Effector CD4-positive, alpha-beta T cell (primary cell): ENCODE measurements around the gene SELENOV.

Source experiments
- DNase-seq: peaks from one replicate; pipeline ENCODE4 v3.0.0-alpha.2; 2020

SELENOV gene

DNA sequence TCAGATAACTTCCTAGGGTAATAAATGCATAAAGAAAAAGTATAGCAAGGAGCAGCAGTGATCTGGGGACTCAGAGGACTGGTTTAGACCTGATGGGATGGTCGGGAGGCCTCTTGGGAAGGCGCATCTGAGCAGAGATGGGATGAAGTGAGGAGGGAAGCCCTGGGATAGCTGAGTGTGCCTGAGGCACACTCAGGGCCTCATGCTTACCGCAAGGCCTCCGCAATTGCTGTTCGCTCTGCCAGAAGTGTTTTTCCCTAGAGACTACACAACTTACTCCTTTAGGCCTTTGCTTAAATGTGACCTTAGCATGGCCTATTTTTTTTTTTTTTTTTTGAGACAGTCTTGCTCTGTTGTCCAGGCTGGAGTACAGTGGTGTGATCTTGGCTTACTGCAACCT lies 20.3 kb upstream of the SELENOV start:
- DNase-seq, result no peak

DNA sequence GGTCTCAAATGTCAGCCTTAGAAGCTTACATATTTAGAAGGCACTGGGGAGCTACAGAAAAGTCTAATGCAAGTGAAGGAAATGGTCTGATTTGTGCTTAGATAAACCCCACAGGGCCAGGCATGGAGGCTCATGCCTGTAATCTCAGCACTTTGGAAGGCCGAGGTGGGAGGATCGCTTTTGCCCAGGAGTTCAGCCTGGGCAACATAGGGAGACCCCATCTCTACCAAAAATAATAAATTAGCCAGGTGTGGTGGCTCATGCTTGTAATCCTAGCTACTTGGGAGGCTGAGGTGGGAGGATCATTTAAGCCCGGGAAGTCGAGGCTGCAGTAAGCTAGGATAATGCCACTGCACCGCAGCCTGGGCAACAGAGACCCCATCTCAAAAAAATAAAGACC lies 18.9 kb upstream of the SELENOV start:
- no peak for DNase-seq

DNA sequence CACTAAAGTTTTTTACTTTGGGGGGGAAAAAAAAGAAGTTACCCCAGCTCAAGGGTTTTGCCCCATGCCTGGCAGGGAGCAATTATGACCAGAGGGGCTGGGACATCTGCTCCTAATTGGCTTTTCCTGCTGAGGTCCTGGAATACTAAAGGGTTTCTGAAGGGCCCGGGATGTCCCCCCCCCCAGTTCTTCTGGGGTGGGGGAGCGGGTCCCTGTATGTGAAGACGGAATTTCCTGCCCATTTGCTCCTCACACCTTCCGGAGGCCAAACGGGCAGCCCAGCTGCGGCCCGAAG lies 17.3 kb upstream of the SELENOV start:
- DNase-seq, result no peak

DNA sequence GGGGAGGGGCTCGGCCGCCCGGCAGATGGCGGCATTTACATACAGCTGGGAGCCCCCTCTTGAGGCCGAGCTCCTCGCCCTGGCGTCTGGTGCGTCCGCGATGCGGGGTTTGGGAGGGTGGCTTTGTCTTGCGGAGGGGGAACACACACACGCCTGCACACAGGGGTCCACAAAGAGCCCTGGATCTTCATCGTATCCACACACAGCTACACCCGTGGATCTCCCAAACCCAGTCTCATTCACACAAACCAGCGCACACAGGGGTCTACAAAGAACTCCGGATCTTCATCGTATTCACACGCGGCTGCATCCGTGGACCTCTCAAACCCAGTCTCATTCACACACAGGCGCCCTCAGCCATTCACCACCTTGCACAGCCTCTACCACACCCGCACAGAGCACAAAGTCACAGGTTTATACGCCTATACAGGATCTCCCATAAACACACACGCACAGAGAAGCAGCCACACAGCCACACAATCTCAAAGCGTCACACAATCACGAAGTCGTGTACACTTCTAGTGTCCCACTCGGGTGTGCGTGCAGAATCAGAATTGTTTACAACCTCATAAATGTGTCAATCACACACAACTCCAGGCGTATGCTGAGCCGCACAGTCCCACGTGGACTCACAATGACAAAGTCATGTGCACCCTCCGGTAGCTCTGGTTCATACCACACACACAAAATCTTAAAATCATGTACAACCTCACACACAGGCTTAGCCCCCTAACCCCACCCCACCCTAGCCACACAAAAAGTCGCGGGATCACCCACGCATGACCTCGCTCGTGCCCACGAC lies 16.7 kb upstream of the SELENOV start:
- no peak for DNase-seq

DNA sequence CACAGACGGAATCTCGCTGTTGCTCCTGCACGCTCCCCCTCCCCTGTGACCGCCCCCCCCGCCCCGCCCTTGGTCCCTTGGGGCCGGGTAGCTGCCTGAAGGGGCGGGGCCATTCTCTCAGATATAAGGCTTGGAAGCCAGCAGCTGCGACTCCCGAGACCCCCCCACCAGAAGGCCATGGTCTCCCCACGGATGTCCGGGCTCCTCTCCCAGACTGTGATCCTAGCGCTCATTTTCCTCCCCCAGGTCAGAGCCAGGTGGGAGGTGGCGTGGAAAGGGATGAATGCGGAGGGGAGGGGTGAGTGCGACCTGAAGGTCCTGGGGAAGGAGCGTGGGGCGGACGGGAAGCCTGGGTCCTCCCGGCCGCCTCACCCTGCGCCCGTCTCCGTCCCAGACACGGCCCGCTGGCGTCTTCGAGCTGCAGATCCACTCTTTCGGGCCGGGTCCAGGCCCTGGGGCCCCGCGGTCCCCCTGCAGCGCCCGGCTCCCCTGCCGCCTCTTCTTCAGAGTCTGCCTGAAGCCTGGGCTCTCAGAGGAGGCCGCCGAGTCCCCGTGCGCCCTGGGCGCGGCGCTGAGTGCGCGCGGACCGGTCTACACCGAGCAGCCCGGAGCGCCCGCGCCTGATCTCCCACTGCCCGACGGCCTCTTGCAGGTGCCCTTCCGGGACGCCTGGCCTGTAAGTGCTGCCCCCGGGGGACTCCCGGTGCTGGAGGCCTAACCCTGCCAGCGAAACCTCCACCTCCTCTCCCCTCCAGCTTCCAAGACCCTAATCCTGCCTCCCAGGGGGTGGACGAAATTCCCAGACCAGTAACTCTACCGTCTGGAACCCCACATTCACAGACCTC lies 15.9 kb upstream of the SELENOV start, which contains the start of gene DLL3:
Gene DLL3, plus strand, starts transcription at position 150 of the 845 bp plus-strand sequence. Its CDS starts 28 bp downstream, at position 178.
- no peak for DNase-seq

DNA sequence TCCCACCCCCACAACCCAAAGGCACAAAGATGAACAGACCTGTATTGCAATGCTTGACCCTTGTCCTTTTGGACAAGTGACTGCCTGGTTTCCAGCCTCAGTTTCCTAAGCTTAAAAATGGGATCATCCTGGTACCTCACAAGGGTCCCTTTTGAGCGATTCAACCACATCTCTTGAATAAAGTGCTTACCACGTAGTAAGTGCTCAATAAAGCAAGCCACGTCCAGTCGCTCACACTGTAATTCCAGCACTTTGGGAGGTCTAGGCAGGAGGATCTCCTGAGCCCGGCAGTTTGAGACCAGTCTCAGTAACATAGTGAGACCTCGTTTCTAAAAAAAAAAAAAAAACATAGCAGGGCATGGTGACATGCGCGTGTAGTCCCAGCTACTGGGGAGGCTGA lies 15.0 kb upstream of the SELENOV start:
- DNase-seq, result no peak

DNA sequence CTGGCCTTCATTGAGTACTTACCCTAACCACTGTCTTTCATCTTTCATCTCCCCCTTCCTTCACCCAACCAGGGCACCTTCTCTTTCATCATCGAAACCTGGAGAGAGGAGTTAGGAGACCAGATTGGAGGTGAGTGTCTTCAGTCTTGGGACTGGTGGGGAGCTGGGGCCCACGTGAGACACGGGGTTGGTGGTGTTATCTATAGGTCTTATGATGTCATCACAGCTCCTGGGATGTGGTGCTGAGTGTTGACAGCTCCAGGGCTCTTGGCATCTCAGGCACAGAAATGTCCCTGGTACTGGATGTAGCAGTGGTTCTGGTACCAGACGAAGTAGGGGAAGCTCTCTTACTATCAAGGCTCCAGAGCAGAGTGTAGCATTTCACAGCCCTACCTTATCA lies 14.4 kb upstream of the SELENOV start:
- no peak for DNase-seq

DNA sequence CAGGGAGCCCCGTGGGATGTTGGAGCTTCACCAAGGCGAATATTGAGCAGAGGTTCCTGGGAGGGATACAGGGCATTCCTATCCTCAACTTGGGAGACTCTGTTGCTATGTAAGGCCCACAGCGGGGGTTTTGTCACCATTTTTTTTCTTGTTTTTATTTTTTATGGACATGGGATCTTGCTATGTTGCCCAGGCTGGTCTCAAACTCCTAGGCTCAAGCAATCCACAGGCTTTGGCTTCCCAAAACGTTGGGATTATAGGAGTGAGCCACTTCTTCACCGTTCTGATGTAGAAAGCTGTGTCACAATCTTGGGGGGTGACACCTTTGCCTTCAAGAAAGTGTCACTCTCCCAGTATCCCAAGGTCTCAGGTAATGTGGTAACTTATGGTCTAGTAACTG lies 13.6 kb upstream of the SELENOV start:
- DNase-seq, result no peak

DNA sequence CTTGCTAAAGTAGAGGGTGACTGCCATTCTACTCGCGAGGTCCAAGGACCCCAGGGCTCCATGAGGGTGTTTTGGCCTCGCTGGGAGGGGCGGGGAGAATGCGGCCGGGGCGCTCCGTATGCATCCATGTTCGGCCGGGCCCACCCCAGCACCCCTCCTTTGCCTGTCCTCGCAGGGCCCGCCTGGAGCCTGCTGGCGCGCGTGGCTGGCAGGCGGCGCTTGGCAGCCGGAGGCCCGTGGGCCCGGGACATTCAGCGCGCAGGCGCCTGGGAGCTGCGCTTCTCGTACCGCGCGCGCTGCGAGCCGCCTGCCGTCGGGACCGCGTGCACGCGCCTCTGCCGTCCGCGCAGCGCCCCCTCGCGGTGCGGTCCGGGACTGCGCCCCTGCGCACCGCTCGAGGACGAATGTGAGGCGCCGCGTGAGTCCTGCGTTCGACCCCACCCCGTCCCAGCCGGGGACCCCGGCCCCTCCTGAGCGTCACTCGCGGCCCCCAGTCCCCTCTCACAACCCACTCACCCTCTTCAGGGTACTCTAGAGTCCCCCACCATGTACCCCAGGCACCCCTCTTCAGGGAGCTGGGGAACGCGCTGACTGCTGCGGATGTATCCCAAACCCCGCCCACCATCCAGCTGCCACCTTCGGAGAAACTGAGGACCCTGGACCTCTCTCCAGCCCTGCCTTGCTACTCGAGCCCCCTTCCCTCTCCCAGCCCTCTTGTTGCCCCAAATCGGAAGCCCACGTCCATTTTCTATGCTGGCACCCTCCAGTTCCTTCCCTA lies 12.1 kb upstream of the SELENOV start:
- peak; percentile 64 for DNase-seq

DNA sequence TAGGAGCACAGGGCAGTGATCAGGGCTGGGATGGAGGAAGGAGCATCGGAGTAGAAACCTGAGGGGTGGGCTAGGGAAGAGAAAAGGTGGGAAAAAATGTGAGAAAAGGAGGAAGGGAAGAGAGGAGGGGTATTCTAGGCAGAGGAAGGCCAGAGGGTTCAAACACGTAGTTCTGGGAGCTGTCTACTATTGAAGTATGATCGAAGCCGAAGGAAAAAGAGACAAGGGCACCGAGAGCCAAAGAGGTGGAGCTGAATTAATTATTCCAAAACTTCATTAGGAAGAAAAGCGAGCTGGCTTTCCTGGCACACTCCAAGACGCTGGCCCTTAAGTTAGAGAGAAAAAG lies 8.4 kb upstream of the SELENOV start:
- no peak for DNase-seq

DNA sequence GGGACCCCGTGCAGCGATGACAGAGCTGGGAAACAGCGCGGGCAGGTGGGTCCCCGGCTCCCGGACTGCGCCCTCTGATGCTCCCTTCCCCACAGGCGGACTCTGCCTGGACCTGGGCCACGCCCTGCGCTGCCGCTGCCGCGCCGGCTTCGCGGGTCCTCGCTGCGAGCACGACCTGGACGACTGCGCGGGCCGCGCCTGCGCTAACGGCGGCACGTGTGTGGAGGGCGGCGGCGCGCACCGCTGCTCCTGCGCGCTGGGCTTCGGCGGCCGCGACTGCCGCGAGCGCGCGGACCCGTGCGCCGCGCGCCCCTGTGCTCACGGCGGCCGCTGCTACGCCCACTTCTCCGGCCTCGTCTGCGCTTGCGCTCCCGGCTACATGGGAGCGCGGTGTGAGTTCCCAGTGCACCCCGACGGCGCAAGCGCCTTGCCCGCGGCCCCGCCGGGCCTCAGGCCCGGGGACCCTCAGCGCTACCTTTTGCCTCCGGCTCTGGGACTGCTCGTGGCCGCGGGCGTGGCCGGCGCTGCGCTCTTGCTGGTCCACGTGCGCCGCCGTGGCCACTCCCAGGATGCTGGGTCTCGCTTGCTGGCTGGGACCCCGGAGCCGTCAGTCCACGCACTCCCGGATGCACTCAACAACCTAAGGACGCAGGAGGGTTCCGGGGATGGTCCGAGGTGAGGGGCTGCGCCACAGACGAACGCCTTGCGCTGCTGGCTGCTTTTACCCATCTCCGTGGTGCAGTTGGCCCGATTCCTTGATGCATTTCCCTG lies 7.8 kb upstream of the SELENOV start:
- DNase-seq, result no peak

DNA sequence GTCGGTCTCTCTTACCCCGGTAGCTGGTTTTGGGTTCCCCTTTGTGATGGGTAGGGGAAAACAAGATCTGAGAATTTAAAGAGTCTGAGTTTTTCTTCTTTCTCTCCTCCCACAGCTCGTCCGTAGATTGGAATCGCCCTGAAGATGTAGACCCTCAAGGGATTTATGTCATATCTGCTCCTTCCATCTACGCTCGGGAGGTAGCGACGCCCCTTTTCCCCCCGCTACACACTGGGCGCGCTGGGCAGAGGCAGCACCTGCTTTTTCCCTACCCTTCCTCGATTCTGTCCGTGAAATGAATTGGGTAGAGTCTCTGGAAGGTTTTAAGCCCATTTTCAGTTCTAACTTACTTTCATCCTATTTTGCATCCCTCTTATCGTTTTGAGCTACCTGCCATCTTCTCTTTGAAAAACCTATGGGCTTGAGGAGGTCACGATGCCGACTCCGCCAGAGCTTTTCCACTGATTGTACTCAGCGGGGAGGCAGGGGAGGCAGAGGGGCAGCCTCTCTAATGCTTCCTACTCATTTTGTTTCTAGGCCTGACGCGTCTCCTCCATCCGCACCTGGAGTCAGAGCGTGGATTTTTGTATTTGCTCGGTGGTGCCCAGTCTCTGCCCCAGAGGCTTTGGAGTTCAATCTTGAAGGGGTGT lies 7.1 kb upstream of the SELENOV start:
- no peak for DNase-seq

DNA sequence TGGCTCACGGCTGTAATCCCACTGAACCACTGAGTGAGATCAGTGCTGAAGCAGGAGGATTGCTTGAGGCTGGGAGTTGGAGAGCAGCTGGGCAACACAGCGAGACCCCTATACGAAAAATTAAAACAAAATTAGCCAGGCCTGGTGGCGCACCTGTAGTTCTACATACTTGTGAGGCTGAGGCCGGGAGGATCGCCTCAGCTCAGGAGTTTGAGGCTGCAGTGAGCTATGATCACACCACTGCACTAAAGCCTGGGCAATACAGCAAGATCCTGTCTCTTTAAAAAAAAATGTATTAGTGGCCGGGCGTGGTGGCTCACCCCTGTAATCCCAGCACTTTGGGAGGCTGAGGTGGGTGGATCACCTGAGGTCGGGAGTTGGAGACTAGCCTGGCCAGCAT lies 6.3 kb upstream of the SELENOV start:
- no peak for DNase-seq

DNA sequence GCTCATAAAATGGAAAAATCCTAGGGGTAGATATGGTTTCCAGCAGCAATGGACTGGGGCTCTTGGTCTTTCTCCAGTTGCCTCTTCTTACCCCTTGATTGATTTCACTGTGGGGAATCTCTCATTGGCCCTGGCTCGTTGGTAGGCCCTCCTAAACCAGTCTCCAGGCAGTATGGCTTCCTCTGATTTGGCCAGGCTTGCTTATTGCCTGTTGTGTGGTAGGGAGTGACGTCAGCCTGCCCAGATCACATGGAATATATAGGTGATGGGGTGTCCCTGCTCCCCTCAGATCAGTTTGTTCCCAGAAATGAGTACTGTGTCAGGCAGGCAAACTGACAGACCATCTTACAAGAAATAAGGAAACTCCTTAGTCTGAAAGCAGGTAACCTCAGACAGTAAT lies 5.7 kb upstream of the SELENOV start:
- DNase-seq, result no peak

DNA sequence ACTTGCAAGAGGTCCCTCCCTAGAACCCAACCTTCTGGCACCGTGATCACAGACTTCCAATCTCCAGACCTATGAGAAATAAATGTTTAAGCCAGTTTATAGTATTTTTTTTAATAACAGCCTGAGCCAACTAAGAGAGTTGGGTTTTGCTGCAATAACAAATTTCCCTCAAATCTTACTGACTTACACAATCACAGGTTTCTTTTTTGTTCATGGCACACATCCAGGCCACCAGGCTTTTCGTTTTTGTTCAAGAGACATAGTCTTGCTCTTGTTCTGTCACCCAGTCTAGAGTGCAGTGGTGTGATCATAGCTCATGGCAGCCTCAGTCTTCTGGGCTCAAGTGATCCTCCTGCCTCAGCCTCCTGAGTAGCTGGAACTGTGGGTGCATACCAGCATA lies 2.0 kb upstream of the SELENOV start:
- no peak for DNase-seq

DNA sequence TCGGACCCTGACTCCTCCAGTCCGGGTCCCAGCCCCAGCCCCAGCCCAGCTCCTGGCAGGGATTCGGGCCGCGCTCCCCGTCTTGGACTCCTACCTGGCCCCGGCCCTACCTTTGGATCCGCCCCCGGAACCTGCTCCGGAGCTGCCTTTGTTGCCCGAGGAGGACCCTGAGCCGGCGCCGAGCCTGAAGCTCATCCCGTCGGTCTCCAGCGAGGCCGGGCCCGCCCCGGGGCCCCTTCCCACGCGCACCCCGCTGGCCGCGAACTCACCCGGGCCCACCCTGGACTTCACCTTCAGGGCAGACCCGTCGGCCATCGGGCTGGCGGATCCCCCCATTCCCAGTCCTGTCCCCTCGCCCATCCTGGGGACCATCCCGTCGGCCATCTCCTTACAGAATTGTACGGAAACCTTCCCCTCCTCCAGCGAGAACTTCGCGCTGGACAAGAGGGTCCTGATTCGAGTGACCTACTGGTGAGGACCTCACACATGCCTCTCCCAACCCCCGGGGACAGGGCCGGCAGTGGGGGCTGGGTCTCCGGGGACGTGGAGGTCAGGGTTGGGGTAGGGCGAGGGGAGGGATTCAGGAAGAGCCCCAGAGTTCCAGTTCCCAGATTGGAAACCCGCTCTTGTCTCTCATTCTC lies 732 bp downstream of the SELENOV start:
- no peak for DNase-seq

DNA sequence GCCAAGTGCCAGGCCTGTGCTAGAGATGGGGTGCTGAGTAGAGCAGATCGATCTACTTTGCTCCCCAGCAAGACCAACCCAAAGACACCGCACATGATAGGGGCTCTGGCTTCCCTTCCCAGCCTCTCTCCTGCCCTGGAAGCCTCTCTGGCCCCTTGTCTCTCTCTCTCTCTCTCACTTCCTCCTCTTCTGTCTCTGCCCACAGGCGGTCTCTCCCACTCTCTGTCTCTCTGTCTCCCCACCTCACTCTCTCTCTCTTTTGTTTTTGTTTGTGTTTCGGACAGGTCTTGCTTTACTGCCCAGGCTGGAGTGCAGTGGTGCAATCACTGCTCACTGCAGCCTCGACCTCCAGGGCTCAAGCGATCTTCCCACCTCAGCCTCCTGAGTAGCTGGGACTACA lies 1.3 kb downstream of the SELENOV start:
- DNase-seq, result no peak

DNA sequence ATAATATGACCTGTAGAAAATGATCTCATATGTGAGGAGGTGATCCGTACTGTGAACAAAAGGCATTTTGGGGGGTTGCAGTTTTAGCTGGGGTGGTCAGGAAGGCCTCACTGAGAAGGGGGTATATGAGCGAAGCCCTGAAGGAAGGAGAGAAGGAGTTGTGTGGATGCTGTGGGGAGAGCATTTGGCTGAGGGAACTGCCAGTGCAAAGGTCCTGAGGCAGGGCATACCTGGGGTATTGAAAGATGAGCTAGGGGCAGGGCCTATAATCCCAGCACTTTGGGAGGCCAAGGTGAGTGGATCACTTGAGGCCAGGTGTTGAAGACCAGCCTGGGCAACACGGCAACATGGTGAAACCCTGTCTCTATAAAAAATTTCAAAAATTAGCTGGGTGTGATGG lies 2.5 kb downstream of the SELENOV start:
- DNase-seq, result no peak

DNA sequence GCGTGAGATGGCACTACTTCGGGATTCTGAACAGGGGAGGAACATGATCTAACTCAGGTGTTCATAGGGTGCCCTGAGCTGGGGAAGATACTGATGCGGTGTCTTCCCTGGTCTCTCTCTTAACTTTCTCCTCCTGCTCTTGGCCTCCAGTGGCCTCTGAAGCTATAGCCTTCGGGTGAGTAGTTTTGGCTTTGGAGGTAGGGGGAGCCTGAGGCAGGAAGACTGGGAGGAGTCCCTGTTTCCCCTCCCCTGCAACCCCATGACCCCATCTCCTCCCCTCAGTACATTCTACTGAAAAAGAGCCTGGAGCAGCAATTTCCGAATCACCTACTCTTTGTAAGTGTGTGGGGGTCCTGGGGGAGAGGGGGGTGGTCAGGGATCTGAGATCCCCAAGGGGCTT lies 3.5 kb downstream of the SELENOV start:
- DNase-seq, result no peak

DNA sequence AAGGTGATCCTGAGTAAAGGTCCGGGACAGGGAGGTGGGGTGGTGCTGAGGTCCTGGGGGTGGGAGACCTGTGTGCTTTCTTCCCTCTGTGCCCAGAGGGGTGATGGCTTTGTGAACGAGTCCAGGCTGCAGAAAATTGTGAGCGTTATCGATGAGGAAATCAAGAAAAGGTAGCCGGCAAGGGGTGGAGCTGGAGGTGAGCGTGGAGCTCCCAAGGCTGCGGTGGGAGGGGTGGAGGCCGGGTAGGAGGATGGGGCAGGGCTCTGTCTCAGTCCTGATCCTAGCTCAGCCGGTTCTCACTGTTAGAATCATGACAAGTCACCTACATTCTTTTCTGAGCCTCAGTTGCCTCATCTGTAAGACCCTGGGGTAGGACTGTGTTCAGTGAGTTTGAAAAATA lies 4.0 kb downstream of the SELENOV start:
- no peak for DNase-seq

DNA sequence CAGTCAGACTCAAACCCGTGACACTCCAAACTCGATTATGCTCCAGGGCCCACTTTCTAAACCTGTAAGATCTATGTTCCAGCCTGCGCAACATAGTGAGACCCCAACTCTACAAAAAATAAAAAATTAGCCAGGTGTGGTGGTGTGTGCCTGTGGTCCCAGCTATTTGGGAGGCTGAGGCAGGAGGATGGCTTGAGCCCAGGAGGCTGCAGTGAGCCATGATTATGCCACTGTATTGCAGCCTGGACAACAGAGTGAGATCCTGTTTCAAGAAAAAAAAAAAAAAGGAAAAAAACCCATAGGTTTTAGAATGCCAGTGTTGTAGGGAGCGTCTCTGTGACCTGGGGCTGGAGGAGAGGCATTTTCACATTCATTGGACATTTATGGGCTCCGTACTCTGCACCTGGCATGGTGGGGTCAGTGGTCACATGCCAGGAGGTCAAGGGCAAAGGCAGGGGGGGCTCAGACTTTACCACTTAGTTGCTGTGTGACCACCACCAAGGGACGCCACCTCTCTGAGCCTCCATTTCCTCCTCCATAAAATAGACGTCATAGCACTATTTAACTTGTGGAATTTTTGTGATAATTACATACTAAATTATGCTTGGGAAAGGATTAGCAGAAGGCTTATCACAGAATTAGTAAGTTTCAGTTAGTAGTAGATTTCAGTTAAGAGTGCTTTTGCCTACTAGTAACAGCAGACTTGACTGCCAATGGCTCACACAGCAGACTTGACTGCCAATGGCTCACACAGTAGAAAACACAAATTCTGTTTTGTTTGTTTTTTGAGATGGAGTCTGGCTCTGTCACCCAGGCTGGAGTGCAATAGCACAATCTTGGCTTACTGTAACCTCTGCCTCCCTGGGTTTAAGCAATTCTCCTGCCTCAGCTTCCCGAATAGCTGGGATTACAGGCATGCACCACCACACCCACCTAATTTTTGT lies 5.9 kb downstream of the SELENOV start:
- no peak for DNase-seq
